ENCODE results near the gene KARS1.
"Not testable (repeated sequence)": the region's sequence is repeated elsewhere in the genome, so short reads cannot be mapped to it uniquely, and the experiment has no call there.

GRCh38 chr16:75591927-75592326 lies 55.5 kb downstream of the KARS1 start:
- TF ChIP-seq CTCF (conservative IDR thresholded peaks at IDR 0.05; ENCODE audit: low read depth, low read length); EZH2 (IDR thresholded peaks at IDR 0.05; ENCODE audit: borderline replicate concordance, low read depth, low read length, poor library complexity, severe bottlenecking): not testable (repeated sequence)

Data from A673 (cell line).